Stimulated activated naive CD8-positive, alpha-beta T cell treated with anti-CD3 and anti-CD28 coated beads, Interleukin-15, amount 100 ng/mL, for 72 hours (primary cell): ENCODE measurements around the gene TRIML1.

Experiments used
- ATAC-seq: fragments of 150-1000 bp; cut with Tn5 transposase; 2 replicates; pipeline ENCODE4 v1.10.0; 2021; ENCODE audit warnings: mild to moderate bottlenecking, moderate library complexity
- DNase-seq, 2 donors: peaks; one replicate each; pipeline ENCODE4 v3.0.0; 2021 to 2022
- H3K27ac Mint-ChIP-seq, 2 donors: one replicate each; pipeline ENCODE4 v1.8.0; 2022; ENCODE audit warnings: mild to moderate bottlenecking in 2 of 2, mixed read lengths in 2 of 2, moderate library complexity in 2 of 2
- H3K27me3 Mint-ChIP-seq: one replicate; pipeline ENCODE4 v1.8.0; 2022; ENCODE audit warnings: mixed read lengths
- H3K4me1 Mint-ChIP-seq: one replicate; pipeline ENCODE4 v1.8.0; 2022; ENCODE audit warnings: mild to moderate bottlenecking, mixed read lengths
- H3K4me3 Mint-ChIP-seq, 2 donors: one replicate each; pipeline ENCODE4 v1.8.0; 2022; ENCODE audit warnings: mild to moderate bottlenecking in 2 of 2, mixed read lengths in 2 of 2, moderate library complexity in 1 of 2
- H3K9me3 Mint-ChIP-seq, 2 donors: one replicate each; pipeline ENCODE4 v1.8.0; 2022; ENCODE audit warnings: mixed read lengths in 2 of 2

TRIML1 gene

DNA sequence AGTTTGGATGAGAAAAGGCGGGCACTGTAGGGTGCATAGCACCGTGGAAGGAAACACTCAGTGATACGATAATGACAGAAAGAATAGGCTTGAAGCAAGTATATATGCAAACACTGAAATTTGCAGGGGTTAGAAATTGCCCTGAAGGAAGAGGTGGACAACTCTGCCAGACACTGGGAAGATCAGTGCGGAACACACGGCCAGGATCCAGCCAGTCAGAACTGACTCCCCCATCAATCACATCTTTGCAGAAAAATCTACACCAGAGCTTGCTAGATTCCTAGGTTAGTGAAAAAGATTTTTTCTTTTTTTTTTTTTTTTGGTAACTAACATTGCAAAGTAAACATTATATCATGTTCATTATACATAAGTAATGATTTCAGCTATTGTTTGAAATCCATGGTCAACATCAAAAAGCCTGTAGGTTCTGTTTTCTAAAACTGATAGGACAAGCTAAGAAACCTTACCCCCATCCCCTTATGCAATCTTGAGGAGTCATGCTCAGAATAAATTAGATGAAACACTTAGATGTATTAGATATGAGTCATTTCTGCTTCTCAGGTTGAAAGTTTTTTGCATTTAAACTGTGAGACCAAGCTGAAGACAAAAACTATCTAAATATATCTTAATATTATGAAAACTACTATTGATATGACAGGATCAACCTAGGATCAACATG, 38.9 kb downstream of the TRIML1 start:
- Mint-ChIP-seq H3K27ac (no peak overlapping the region), H3K4me1 (no peaks in the 10 kb centered on the region), H3K9me3 (peaks cover 4 to 28% of the 10 kb centered on the region in 2 donors), H3K4me3 (no peak overlapping the region), H3K27me3 (no peaks in the 10 kb centered on the region)
- DNase-seq = no peak
- ATAC-seq = no peak

DNA sequence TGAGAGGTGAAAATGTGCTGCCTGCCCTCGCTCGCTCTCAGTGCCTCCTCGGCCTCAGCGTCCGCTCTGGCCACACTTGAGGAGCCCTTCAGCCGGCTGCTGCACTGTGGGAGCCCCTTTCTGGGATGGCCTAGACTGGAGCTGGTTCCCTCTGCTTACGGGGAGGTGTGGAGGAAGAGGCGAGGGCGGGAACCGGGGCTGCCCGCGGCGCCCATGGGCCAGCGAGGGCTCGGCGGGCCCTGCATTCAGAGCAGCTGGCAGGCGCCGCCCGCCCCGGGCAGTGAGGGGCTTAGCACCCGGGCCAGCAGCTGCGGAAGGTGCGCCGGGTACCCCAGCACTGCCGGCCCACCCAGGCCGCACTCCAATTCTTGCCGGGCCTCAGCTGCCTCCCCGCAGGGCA, 39.6 kb downstream of the TRIML1 start:
- Mint-ChIP-seq H3K27me3 (no peaks in the 10 kb centered on the region), H3K9me3 (peaks cover 4 to 33% of the 10 kb centered on the region in 2 donors), H3K4me3 (no peak overlapping the region), H3K4me1 (no peaks in the 10 kb centered on the region), H3K27ac (no peak overlapping the region)
- DNase-seq = no peak
- peak; percentile 18 for ATAC-seq

DNA sequence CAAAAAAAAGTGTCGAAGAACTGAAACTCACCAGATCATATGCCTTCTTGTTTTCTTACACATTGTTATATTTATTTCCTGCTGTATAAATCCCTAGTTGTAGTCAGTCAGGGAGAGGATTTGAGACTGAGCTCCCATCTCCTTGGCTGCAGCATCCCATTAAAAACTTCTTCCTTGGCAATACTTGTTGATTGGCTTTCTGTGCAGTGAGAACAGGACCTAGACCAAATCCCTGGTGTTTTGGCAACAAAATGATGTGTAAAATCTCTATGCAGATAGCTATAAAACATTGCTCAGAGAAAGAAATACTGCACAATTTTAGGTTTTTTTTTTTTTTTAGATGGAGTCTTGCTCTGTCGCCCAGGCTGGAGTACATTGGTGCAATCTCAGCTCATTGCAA, 47.9 kb downstream of the TRIML1 start:
- Mint-ChIP-seq H3K4me1 (no peaks in the 10 kb centered on the region), H3K27me3 (no peaks in the 10 kb centered on the region), H3K4me3 (no peak overlapping the region), H3K27ac (no peak overlapping the region), H3K9me3 (peaks cover 0 to 14% of the 10 kb centered on the region in 2 donors)
- DNase-seq = no peak
- no peak for ATAC-seq

DNA sequence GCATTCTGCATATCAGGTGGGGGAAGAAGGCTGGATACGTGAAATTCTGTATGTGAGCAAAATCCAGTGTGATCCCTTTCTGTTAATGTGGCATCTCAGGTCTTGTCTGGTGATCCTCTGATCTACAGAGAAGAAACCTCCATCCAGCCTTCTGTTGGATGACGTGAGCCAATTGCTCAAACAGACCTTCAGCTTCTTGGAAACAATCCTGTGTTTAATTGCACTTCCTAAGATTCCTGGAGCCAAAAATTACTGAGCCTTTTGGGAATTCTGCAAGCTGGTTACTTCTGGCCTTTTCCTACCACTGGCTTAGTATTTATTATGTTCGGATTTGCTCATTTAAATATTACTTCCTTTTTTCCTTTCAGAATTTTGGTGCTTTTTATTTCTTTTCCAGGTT, 51.2 kb downstream of the TRIML1 start:
- DNase-seq (no peak), ATAC-seq (no peak)
- Mint-ChIP-seq H3K27me3 (no peaks in the 10 kb centered on the region), H3K9me3 (peaks cover 0 to 7% of the 10 kb centered on the region in 2 donors), H3K4me3 (no peak overlapping the region), H3K27ac (no peak overlapping the region), H3K4me1 (no peaks in the 10 kb centered on the region)

DNA sequence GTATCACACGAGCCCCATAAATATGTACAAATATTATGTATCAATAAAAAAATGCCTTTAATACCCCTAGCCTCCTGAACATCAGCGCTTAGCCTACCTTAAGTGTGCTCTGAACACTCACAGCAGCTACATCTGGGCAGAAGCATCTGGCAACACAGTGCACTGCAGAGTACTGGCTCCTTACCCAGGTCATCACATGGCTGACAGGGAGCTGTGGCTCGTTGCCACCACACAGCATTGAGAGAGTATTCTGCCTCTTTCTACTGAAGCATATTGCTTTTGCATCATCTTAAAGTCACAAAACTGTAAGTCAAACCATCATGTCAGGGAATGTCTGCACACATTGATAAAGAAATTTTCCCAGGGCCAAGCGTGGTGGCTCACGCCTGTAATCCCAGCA, 55.2 kb downstream of the TRIML1 start:
- Mint-ChIP-seq H3K27me3 (no peaks in the 10 kb centered on the region), H3K4me3 (no peak overlapping the region), H3K4me1 (no peaks in the 10 kb centered on the region), H3K9me3 (peaks cover 2 to 13% of the 10 kb centered on the region in 2 donors), H3K27ac (no peak overlapping the region)
- DNase-seq = no peak
- ATAC-seq = no peak

DNA sequence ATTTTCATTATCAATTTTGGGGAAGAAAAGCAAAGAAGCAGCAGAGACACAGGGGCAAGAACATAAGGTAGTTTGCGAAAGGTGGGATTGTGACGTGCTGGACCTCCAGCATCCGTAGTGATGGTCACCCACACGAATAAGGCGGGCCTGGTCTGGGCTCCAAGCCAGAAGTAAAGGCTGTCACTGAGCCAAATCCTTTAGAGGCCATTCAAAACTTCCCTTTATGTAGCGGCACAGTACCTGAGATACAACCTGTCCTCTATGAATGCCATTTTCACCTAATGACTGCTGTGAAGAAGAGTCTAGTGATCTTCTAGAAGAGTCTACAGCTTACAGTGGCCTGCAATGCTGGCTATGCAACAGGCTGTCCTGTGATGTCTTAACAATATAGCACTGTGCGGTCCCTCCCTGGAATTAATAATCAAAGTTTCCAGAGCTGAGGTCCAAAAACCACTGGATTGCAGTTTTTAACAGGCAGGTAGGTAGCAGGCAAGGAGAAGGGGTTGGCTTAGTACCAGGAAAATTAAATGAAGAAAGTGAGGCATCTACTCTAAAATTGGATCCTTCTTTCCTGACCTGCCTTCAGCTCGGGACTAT, 56.2 kb downstream of the TRIML1 start:
- Mint-ChIP-seq H3K4me1 (no peaks in the 10 kb centered on the region), H3K27ac (no peak overlapping the region), H3K27me3 (no peaks in the 10 kb centered on the region), H3K9me3 (peaks cover 8 to 17% of the 10 kb centered on the region in 2 donors), H3K4me3 (no peak overlapping the region)
- DNase-seq = no peak
- ATAC-seq = no peak

DNA sequence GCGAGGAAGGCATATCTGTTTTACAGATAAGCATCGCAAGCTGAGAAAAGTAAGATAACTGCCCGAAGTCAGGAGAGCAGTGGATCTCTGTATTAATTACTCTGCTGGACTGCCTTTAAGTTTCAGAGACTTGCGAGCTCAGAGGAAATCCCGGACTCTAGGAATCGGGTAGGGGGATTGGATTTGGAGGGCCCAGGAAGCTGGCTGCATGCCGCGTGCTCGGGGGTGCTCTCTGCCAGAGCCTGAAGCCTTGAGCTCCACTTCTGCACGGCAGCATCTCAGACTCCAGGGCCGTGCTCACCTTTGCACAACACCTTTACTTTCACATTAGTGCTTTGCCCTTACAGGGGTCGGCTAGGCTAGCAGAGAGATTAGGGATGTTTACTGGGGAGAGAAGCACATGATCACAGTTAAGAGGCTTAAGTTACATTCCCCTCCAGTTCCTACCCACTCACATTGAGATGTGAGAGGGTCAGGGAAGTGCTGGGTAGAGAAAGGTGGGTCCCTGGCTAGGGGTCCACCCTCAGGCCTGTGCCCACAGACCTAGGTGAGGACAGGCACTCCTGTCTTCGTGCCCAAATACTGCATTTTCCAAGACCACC, 57.0 kb downstream of the TRIML1 start:
- H3K4me3 Mint-ChIP-seq = no peak overlapping the region
- DNase-seq (no peak), ATAC-seq (no peak)
- no peak overlapping the region for H3K27ac Mint-ChIP-seq
- no peaks in the 10 kb centered on the region for H3K27me3 Mint-ChIP-seq
- peaks cover 8 to 17% of the 10 kb centered on the region in 2 donors for H3K9me3 Mint-ChIP-seq
- no peaks in the 10 kb centered on the region for H3K4me1 Mint-ChIP-seq
